PFSK-1 (cell line): ENCODE data around the gene TMEM143.

Experiments used
- FOXP2 ChIP-seq: optimal IDR thresholded peaks from 2 replicates; pipeline ENCODE3; 2011; ENCODE audit warnings: borderline replicate concordance, control low read depth, inconsistent platforms; ENCODE audit not compliant: insufficient read depth; ENCODE audit errors: extremely low read length, extremely low read depth
- POLR2AphosphoS5 ChIP-seq: IDR thresholded peaks from 2 replicates; pipeline ENCODE4 v1.6.1; 2012; ENCODE audit warnings: low read depth, mild to moderate bottlenecking, control low read depth, low read length, moderate library complexity
- REST ChIP-seq, 2 experiments: IDR thresholded peaks; 2 replicates each; pipeline versions ENCODE4 v1.6.1 to v1.8.0; 2011 to 2012; ENCODE audit warnings: low read depth in 2 of 2, low read length in 2 of 2, control low read depth in 1 of 2, inconsistent platforms in 1 of 2, mild to moderate bottlenecking in 1 of 2, moderate library complexity in 1 of 2; ENCODE audit not compliant: insufficient read depth in 1 of 2
- SIN3A ChIP-seq: IDR thresholded peaks from 2 replicates; pipeline ENCODE4 v1.6.1; 2012; ENCODE audit warnings: mild to moderate bottlenecking, low read length, moderate library complexity, borderline replicate concordance; ENCODE audit not compliant: insufficient read depth
- TAF1 ChIP-seq: IDR thresholded peaks from 2 replicates; pipeline ENCODE4 v1.6.1; 2012; ENCODE audit warnings: low read length, control low read depth, borderline replicate concordance; ENCODE audit not compliant: insufficient read depth

Gene TMEM143

GRCh38 chr19:48292798-48293197 lies 70.9 kb downstream of the TMEM143 start:
- TF ChIP-seq REST (IDR thresholded peaks at IDR 0.05; ENCODE audit: insufficient read depth in 1 of 2, low read depth in 2 of 2, low read length in 2 of 2) (no peak), SIN3A (no peak), POLR2AphosphoS5 (no peak), FOXP2 (no peak), TAF1 (no peak)

GRCh38 chr19:48290771-48291488 lies 72.8 kb downstream of the TMEM143 start:
- TF ChIP-seq REST (IDR thresholded peaks at IDR 0.05; ENCODE audit: insufficient read depth in 1 of 2, low read depth in 2 of 2, low read length in 2 of 2) (no peak), SIN3A (no peak), TAF1 (no peak), POLR2AphosphoS5 (no peak), FOXP2 (no peak)

GRCh38 chr19:48290401-48290770 lies 73.4 kb downstream of the TMEM143 start:
- TF ChIP-seq POLR2AphosphoS5 (no peak), TAF1 (no peak), SIN3A (no peak), FOXP2 (no peak), REST (IDR thresholded peaks at IDR 0.05; ENCODE audit: insufficient read depth in 1 of 2, low read depth in 2 of 2, low read length in 2 of 2) (no peak)

GRCh38 chr19:48287748-48288147 lies 76.0 kb downstream of the TMEM143 start:
- TF ChIP-seq REST (IDR thresholded peaks at IDR 0.05; ENCODE audit: insufficient read depth in 1 of 2, low read depth in 2 of 2, low read length in 2 of 2) (no peak), POLR2AphosphoS5 (no peak), SIN3A (no peak), FOXP2 (no peak), TAF1 (no peak)

- TF ChIP-seq REST (IDR thresholded peaks at IDR 0.05; ENCODE audit: insufficient read depth in 1 of 2, low read depth in 2 of 2, low read length in 2 of 2) (no peak), SIN3A (no peak), POLR2AphosphoS5 (no peak), FOXP2 (no peak), TAF1 (no peak)
These were observed 78.8 kb downstream of the TMEM143 start for GRCh38 chr19:48284896-48285295.
